Measurements from ENCODE around the gene ARHGEF1.

- TF ChIP-seq, protein P1, sequence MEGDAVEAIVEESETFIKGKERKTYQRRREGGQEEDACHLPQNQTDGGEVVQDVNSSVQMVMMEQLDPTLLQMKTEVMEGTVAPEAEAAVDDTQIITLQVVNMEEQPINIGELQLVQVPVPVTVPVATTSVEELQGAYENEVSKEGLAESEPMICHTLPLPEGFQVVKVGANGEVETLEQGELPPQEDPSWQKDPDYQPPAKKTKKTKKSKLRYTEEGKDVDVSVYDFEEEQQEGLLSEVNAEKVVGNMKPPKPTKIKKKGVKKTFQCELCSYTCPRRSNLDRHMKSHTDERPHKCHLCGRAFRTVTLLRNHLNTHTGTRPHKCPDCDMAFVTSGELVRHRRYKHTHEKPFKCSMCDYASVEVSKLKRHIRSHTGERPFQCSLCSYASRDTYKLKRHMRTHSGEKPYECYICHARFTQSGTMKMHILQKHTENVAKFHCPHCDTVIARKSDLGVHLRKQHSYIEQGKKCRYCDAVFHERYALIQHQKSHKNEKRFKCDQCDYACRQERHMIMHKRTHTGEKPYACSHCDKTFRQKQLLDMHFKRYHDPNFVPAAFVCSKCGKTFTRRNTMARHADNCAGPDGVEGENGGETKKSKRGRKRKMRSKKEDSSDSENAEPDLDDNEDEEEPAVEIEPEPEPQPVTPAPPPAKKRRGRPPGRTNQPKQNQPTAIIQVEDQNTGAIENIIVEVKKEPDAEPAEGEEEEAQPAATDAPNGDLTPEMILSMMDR (IDR thresholded peaks at IDR 0.05; ENCODE audit: low read depth, low read length), result no peak
- no peak for TF ChIP-seq EZH2phosphoT487 (IDR thresholded peaks at IDR 0.05; ENCODE audit: low read depth)
These were observed 73.6 kb downstream of the ARHGEF1 start for GRCh38 chr19:41956621-41957020.

All from OCI-LY3 (cell line).